ENCODE data around the gene SMYD1.

The SMYD1 gene

DNA sequence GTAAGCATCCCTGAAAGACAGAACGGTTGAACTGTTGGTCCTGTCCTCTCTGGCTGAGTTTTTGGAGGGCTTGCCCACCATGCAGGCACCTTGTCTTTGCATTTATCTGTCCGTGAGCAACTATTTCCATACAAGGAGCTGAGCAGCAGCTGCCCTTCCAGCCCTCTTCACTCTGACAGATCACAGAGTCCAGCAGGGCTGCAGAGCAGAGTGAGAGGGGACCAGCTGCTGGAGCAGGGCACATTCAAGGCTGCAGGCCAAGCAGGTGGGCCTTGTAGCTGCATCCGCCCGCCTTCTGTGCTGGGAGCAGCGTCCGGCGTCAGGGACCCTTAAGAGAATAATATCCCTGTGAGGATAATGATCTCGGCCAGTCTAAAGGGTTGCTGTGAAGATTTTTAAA, 9.5 kb downstream of the SMYD1 start:
- Histone ChIP-seq H3K4me3 (ENCODE audit: low read depth, low read length) (no peak overlapping the region), H3K9me3 (ENCODE audit: control insufficient read depth, insufficient read depth, low read length) (no peaks in the 10 kb centered on the region), H3K36me3 (ENCODE audit: control insufficient read depth, insufficient read depth, low read length) (no peaks in the 10 kb centered on the region), H3K9ac (ENCODE audit: low read depth, low read length) (no peak overlapping the region), H3K27me3 (ENCODE audit: control insufficient read depth, insufficient read depth, low read length) (no peaks in the 10 kb centered on the region), H3K4me1 (ENCODE audit: control insufficient read depth, insufficient read depth, low read length) (peaks cover 3% of the 10 kb centered on the region)

DNA sequence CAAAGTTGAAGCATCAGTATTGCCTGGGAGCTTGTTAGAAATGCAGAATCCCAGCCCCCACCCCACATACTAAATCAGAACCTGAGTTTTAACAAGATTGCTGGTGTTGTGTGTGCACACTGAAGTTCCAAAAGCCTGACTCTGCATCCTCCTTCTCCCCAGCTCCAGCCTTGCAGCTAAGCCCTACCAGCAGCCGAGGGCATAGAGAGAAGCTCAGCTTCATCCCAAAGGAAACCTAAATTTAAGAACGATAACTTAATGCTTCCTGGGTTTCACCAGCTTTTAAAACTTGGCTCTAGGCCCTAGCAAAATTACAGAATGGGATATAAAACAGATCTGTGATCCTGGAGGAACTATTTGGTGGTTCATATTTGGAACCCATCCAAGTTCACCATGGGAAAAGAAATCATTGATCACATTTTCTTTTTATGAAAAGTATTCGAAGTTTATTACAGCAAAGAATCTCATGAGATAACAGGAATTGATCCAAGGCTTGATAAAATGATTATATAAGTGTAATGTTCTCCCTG, 11.1 kb downstream of the SMYD1 start:
- H3K27me3 ChIP-seq (ENCODE audit: control insufficient read depth, insufficient read depth, low read length): no peaks in the 10 kb centered on the region
- H3K4me3 ChIP-seq (ENCODE audit: low read depth, low read length): no peak overlapping the region
- peaks cover 8% of the 10 kb centered on the region for H3K4me1 ChIP-seq (ENCODE audit: control insufficient read depth, insufficient read depth, low read length)
- no peaks in the 10 kb centered on the region for H3K9me3 ChIP-seq (ENCODE audit: control insufficient read depth, insufficient read depth, low read length)
- no peaks in the 10 kb centered on the region for H3K36me3 ChIP-seq (ENCODE audit: control insufficient read depth, insufficient read depth, low read length)
- H3K9ac ChIP-seq (ENCODE audit: low read depth, low read length): no peak overlapping the region

DNA sequence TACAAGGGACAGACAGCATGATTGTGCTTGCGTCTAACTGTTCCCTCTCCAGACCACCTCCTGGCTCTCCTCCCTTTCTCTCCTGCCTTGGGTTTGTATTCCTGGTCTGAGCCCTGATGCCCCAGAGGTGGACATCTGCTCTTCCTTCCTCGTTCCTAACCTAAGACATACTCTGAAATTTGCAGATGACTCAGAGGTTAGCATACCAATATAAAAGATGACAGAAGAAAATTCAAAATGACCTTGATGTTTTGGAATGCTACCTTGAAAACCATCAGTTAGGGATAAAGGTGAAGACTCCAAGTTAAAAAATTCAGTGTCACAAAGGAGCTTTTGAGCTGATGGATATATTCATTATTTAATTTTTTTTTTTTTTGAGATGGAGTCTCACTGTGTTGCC, 12.9 kb downstream of the SMYD1 start:
- peaks cover 8% of the 10 kb centered on the region for H3K4me1 ChIP-seq (ENCODE audit: control insufficient read depth, insufficient read depth, low read length)
- no peak overlapping the region for H3K4me3 ChIP-seq (ENCODE audit: low read depth, low read length)
- no peaks in the 10 kb centered on the region for H3K9me3 ChIP-seq (ENCODE audit: control insufficient read depth, insufficient read depth, low read length)
- no peaks in the 10 kb centered on the region for H3K27me3 ChIP-seq (ENCODE audit: control insufficient read depth, insufficient read depth, low read length)
- no peaks in the 10 kb centered on the region for H3K36me3 ChIP-seq (ENCODE audit: control insufficient read depth, insufficient read depth, low read length)
- H3K9ac ChIP-seq (ENCODE audit: low read depth, low read length): no peak overlapping the region

DNA sequence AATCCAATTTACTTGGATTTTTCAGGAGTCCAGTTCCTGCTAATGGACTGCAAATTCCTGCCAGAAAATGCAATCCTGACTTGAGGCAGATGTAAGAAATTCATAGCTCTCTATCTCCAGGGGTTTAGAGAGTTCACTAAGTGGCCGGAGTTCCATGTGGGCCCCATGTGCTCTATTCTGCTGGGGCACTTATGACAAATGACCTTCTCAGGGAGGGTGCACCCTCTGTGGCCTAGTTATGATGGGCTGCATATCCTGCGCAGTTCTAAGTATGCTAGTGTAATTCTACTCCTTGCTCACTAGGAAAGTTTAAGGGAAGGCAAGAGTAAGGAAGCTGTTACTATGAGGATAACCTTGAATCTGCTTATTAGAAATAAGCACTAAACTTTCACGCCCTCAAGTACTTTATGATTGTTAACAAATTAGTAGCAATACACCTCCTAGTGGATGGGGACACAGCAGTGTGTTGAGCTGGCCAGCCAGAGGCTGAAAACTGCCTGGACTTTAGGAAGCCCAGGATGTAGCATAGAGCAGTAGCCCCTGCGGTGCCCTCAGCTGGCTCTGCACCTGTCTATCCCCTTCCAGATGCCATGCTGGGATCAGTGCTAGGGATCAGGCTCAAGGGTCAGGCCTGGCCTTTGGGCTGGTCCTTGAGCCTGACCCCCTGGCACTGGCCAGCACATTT, 14.4 kb downstream of the SMYD1 start:
- H3K36me3 ChIP-seq (ENCODE audit: control insufficient read depth, insufficient read depth, low read length): no peaks in the 10 kb centered on the region
- H3K9ac ChIP-seq (ENCODE audit: low read depth, low read length): no peak overlapping the region
- H3K27me3 ChIP-seq (ENCODE audit: control insufficient read depth, insufficient read depth, low read length): no peaks in the 10 kb centered on the region

DNA sequence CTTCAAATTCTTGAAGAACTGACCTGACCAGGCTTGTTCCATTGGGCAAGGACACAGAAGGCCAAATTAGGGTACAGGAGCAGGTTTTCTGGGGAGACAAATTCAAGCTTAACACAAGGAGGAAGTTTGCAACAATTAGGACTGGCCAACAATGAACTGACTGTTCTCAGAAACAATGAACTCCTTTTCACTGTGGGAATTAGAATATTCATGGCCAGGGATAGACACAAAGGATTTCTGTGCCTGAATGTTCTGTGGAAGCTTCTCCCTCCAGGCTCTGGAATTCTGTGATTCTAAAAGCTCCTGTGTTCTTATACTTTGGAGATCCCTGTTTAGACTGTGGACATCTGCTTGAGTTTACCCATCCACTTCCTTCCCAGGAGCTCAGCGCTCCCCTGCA, 15.2 kb downstream of the SMYD1 start:
- Histone ChIP-seq H3K9ac (ENCODE audit: low read depth, low read length) (no peak overlapping the region), H3K4me1 (ENCODE audit: control insufficient read depth, insufficient read depth, low read length) (peaks cover 8% of the 10 kb centered on the region), H3K9me3 (ENCODE audit: control insufficient read depth, insufficient read depth, low read length) (no peaks in the 10 kb centered on the region), H3K36me3 (ENCODE audit: control insufficient read depth, insufficient read depth, low read length) (no peaks in the 10 kb centered on the region), H3K27me3 (ENCODE audit: control insufficient read depth, insufficient read depth, low read length) (no peaks in the 10 kb centered on the region), H3K4me3 (ENCODE audit: low read depth, low read length) (no peak overlapping the region)

More for the DNA sequence above, 14.4 kb downstream of the SMYD1 start:
- H3K4me1 ChIP-seq (ENCODE audit: control insufficient read depth, insufficient read depth, low read length): peaks cover 8% of the 10 kb centered on the region
- no peak overlapping the region for H3K4me3 ChIP-seq (ENCODE audit: low read depth, low read length)
- H3K9me3 ChIP-seq (ENCODE audit: control insufficient read depth, insufficient read depth, low read length): no peaks in the 10 kb centered on the region

DNA sequence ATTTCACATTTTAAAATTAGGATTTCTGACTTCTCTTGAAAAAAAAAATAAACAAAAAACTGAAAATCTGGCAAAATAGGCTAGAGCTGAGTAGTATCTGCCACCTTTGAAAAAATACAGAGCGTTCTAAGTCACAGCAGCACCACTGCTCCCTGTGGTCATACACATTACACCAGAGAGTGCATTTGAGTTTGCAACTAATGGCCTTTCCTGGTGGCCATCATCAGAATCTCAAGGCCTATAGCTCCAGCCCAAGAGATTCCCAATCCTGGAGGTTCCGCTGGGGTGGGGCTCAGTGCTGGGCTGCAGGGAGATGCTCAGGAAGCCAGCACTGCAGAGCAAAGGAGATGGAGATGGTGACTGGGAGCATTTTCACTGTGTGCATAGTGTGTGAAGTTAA, 17.5 kb downstream of the SMYD1 start:
- no peaks in the 10 kb centered on the region for H3K9me3 ChIP-seq (ENCODE audit: control insufficient read depth, insufficient read depth, low read length)

DNA sequence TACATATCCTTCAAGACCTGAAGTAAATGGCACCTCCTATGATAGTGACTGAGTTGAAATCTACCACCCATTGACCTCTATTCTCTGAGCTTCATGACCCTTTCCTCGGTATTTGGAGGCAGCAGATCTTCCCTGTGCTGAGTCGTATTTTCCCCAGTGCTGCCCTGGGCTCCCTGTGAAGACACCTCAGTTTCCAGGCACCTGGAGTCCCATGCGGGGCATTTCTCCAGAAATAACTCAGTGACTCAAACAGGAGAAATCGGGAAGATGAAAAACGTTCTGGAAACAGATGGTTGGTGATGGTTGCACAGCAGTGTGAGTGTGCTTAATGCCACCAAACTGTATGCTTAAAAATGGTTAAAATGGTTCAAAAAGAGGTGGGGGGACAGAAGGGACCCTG, 18.0 kb downstream of the SMYD1 start:
- no peak overlapping the region for H3K4me3 ChIP-seq (ENCODE audit: low read depth, low read length)
- H3K4me1 ChIP-seq (ENCODE audit: control insufficient read depth, insufficient read depth, low read length): peaks cover 8% of the 10 kb centered on the region
- H3K27me3 ChIP-seq (ENCODE audit: control insufficient read depth, insufficient read depth, low read length): no peaks in the 10 kb centered on the region
- no peaks in the 10 kb centered on the region for H3K36me3 ChIP-seq (ENCODE audit: control insufficient read depth, insufficient read depth, low read length)
- no peaks in the 10 kb centered on the region for H3K9me3 ChIP-seq (ENCODE audit: control insufficient read depth, insufficient read depth, low read length)
- no peak overlapping the region for H3K9ac ChIP-seq (ENCODE audit: low read depth, low read length)

More for the DNA sequence above, 17.5 kb downstream of the SMYD1 start:
- H3K36me3 ChIP-seq (ENCODE audit: control insufficient read depth, insufficient read depth, low read length): no peaks in the 10 kb centered on the region
- H3K9ac ChIP-seq (ENCODE audit: low read depth, low read length): no peak overlapping the region
- H3K27me3 ChIP-seq (ENCODE audit: control insufficient read depth, insufficient read depth, low read length): no peaks in the 10 kb centered on the region
- H3K4me1 ChIP-seq (ENCODE audit: control insufficient read depth, insufficient read depth, low read length): peaks cover 8% of the 10 kb centered on the region
- no peak overlapping the region for H3K4me3 ChIP-seq (ENCODE audit: low read depth, low read length)

DNA sequence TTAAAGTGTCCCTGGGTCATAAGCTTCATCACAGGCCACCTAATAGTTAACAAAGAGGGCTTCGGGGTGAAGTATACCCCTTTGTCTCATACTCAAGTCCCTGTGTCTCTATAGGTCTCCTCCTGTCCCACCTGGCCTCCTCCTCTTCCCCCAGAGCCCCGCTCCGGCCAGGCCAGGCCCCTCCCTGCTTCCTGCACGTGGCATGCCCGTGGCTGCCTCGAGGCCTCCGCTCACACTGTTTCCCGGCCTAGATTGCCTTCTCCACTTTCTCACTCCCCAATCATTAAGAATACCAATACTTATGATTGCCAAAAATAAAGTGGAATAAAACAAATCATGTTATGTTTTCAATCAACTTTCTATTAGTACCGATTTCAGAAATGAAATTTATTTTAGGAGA, 18.8 kb downstream of the SMYD1 start:
- Histone ChIP-seq H3K27me3 (ENCODE audit: control insufficient read depth, insufficient read depth, low read length) (no peaks in the 10 kb centered on the region), H3K4me1 (ENCODE audit: control insufficient read depth, insufficient read depth, low read length) (peaks cover 8% of the 10 kb centered on the region), H3K36me3 (ENCODE audit: control insufficient read depth, insufficient read depth, low read length) (no peaks in the 10 kb centered on the region), H3K9ac (ENCODE audit: low read depth, low read length) (no peak overlapping the region), H3K9me3 (ENCODE audit: control insufficient read depth, insufficient read depth, low read length) (no peaks in the 10 kb centered on the region), H3K4me3 (ENCODE audit: low read depth, low read length) (no peak overlapping the region)

DNA sequence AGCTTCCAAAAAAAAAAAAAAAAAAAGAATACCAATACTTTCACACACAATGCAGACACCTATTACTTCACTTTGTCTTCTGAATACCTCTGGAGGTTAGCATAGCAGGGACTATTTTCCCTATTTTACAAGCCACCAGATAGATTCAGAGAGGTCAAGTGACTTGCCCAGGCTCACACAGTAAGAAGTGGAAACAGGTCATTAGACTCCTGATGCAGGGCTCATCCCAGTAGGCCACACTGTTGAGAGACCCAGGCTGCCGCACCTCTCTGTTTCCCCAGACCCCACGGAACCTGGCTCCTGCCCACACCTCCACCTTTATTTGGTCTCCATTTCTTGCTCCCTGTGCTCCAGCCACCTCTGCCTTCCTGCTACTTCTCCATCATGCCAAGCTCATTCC, 19.4 kb downstream of the SMYD1 start:
- Histone ChIP-seq H3K4me1 (ENCODE audit: control insufficient read depth, insufficient read depth, low read length) (peaks cover 5% of the 10 kb centered on the region), H3K36me3 (ENCODE audit: control insufficient read depth, insufficient read depth, low read length) (no peaks in the 10 kb centered on the region), H3K4me3 (ENCODE audit: low read depth, low read length) (no peak overlapping the region), H3K9me3 (ENCODE audit: control insufficient read depth, insufficient read depth, low read length) (no peaks in the 10 kb centered on the region), H3K9ac (ENCODE audit: low read depth, low read length) (no peak overlapping the region), H3K27me3 (ENCODE audit: control insufficient read depth, insufficient read depth, low read length) (no peaks in the 10 kb centered on the region)

DNA sequence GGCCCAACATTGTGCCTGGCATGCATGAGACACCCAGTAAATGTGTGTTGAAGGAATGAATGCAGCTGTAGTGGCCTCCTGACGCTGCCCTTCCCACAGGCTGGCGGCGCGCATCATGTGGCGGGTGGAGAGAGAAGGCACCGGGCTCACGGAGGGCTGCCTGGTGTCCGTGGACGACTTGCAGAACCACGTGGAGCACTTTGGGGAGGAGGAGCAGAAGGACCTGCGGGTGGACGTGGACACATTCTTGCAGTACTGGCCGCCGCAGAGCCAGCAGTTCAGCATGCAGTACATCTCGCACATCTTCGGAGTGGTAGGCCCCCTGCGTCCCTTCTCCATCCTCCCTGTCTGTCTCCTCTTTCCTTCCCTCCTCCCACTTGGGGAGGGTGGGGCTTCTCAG, 20.1 kb downstream of the SMYD1 start:
- Histone ChIP-seq H3K9me3 (ENCODE audit: control insufficient read depth, insufficient read depth, low read length) (no peaks in the 10 kb centered on the region), H3K4me1 (ENCODE audit: control insufficient read depth, insufficient read depth, low read length) (peaks cover 2% of the 10 kb centered on the region), H3K4me3 (ENCODE audit: low read depth, low read length) (no peak overlapping the region), H3K9ac (ENCODE audit: low read depth, low read length) (no peak overlapping the region), H3K27me3 (ENCODE audit: control insufficient read depth, insufficient read depth, low read length) (no peaks in the 10 kb centered on the region), H3K36me3 (ENCODE audit: control insufficient read depth, insufficient read depth, low read length) (no peaks in the 10 kb centered on the region)

DNA sequence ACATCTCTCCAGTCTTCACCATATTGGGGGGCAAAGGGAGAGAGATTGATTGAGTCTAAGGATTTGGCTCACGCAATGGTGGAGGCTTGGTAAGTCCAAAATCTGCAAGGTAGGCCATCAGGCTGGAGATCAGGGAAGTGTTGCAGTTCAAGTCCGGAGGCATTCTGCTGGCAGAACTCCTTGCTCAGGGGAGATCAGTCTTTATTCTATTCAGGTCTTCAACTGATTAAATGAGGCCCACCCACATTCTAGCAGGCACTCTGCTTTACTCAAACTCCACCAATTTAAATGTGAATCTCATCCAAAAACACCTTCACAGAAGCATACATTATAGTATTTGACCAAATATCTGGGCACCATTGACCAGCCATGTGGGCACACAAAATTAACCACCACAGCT, 21.4 kb downstream of the SMYD1 start:
- Histone ChIP-seq H3K4me3 (ENCODE audit: low read depth, low read length) (no peak overlapping the region), H3K36me3 (ENCODE audit: control insufficient read depth, insufficient read depth, low read length) (no peaks in the 10 kb centered on the region), H3K9me3 (ENCODE audit: control insufficient read depth, insufficient read depth, low read length) (no peaks in the 10 kb centered on the region), H3K9ac (ENCODE audit: low read depth, low read length) (no peak overlapping the region), H3K27me3 (ENCODE audit: control insufficient read depth, insufficient read depth, low read length) (peaks cover 3% of the 10 kb centered on the region), H3K4me1 (ENCODE audit: control insufficient read depth, insufficient read depth, low read length) (no peaks in the 10 kb centered on the region)

DNA sequence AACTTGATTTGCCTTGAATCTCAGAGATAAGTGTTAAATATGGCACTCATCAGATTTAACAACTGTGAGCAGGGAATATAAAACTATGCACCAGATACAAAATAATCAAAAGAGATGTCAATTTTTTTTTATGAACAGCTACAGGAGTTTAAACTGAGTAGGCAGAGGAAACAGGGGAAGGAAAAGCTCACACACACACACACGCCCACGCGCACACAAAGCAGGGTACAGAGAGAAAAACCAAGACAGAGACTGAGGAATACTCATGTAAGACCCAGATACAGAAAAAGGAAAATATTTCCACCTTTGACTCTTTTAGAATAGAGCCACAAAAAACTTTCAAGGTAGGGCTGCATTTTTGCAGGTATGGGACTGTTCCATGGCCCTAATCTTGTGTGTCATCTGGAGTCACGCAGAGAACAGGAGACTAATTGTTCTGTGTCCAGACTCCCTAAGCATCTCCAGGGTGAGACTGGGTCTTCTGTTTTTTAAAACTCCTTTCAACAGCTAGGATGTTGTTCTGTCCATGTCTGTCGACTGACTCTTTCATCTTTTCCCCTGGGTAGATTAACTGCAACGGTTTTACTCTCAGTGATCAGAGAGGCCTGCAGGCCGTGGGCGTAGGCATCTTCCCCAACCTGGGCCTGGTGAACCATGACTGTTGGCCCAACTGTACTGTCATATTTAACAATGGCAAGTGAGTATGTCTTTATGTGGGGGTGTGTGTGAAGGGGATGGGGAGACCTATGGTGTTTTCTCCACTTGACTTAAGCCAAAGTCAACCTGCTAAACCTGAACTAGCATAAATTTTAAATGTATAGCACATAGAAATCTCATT, 23.0 kb downstream of the SMYD1 start:
- H3K9me3 ChIP-seq (ENCODE audit: control insufficient read depth, insufficient read depth, low read length): no peaks in the 10 kb centered on the region
- no peaks in the 10 kb centered on the region for H3K36me3 ChIP-seq (ENCODE audit: control insufficient read depth, insufficient read depth, low read length)
- no peak overlapping the region for H3K9ac ChIP-seq (ENCODE audit: low read depth, low read length)
- peaks cover 3% of the 10 kb centered on the region for H3K27me3 ChIP-seq (ENCODE audit: control insufficient read depth, insufficient read depth, low read length)
- no peaks in the 10 kb centered on the region for H3K4me1 ChIP-seq (ENCODE audit: control insufficient read depth, insufficient read depth, low read length)
- H3K4me3 ChIP-seq (ENCODE audit: low read depth, low read length): no peak overlapping the region
